GM12878 (cell line): ENCODE measurements around the gene PARD6A.

ENCODE experiments used
- CBX5 ChIP-seq: sonication (generic); IDR thresholded peaks from 2 replicates; pipeline ENCODE4 v1.6.1; 2016; ENCODE audit warnings: low read depth, moderate library complexity, mild to moderate bottlenecking, inconsistent platforms
- EGR1 ChIP-seq, 2 experiments: IDR thresholded peaks; 1 replicate in 1 of 2; 2 replicates in 1 of 2; pipeline ENCODE4 v1.6.1; 2011 to 2012; ENCODE audit warnings: low read depth in 2 of 2, low read length in 2 of 2, borderline replicate concordance in 1 of 2, mild to moderate bottlenecking in 1 of 2, moderate library complexity in 1 of 2
- ETV6 ChIP-seq, 2 experiments: fragments of 450-650 bp in 1 of 2; IDR thresholded peaks in 1 of 2; conservative IDR thresholded peaks in 1 of 2; 2 replicates each; pipeline ENCODE4 v1.6.1; 2014; ENCODE audit warnings: antibody characterized with exemption in 1 of 2, borderline replicate concordance in 1 of 2, low read depth in 1 of 2, mild to moderate bottlenecking in 1 of 2, moderate library complexity in 1 of 2
- HCFC1 ChIP-seq: fragments of 150-350 bp; IDR thresholded peaks from 2 replicates; pipeline ENCODE4 v1.6.1; 2014; ENCODE audit warnings: low read length
- POLR2A ChIP-seq: IDR thresholded peaks from 2 replicates; pipeline ENCODE4 v1.6.1; 2011; ENCODE audit warnings: low read depth, mild to moderate bottlenecking, low read length
- POLR2AphosphoS5 ChIP-seq: IDR thresholded peaks from 2 replicates; pipeline ENCODE4 v1.6.1; 2011; ENCODE audit warnings: mild to moderate bottlenecking, low read length, inconsistent platforms
- SREBF1 ChIP-seq: IDR thresholded peaks from 2 replicates; pipeline ENCODE4 v1.6.1; 2012; ENCODE audit warnings: mild to moderate bottlenecking, low read length
- SUPT20H ChIP-seq: IDR thresholded peaks from 2 replicates; pipeline ENCODE4 v1.6.1; 2011; ENCODE audit warnings: low read depth, mild to moderate bottlenecking, low read length, moderate library complexity, borderline replicate concordance; ENCODE audit not compliant: control insufficient read depth
- TAF1 ChIP-seq: IDR thresholded peaks from 2 replicates; pipeline ENCODE4 v1.6.1; 2011; ENCODE audit warnings: mild to moderate bottlenecking, low read depth, low read length, borderline replicate concordance
- YY1 ChIP-seq: IDR thresholded peaks from 2 replicates; pipeline ENCODE4 v1.6.1; 2011; ENCODE audit warnings: low read depth, mild to moderate bottlenecking, low read length
- TF ChIP-seq, protein P1 (sequence below), 3 experiments: IDR thresholded peaks in 2 of 3; conservative IDR thresholded peaks in 1 of 3; 2 replicates each; pipeline ENCODE4 v1.5.1; 2011; ENCODE audit warnings: low read depth in 3 of 3, low read length in 3 of 3, mild to moderate bottlenecking in 3 of 3, control low read depth in 2 of 3, moderate library complexity in 2 of 3, inconsistent platforms in 1 of 3, mixed read lengths in 1 of 3; ENCODE audit not compliant: control insufficient read depth in 2 of 3, insufficient read depth in 1 of 3; ENCODE audit errors: extremely low read depth in 1 of 3

DNA sequence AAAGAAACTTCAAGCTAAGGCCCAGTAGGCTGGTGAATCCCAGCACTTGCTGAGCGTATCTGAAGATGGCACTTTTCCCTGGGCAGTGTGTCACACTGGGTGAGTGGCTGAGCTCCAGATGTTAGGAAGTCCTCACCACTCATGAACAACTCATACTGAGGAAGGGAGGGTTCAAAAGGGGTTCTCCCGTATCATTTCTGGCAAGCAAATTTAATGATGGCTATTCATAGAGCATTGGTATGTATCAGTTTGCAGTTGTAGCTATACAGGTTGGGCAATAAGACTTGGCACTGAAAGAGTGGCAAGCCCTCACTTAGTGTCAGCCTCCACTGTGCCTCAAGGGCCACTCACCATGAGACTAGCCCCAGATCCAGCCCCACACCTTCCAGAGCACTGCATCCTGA, 47.6 kb downstream of the PARD6A start:
- TF ChIP-seq EGR1 (IDR thresholded peaks at IDR 0.05; ENCODE audit: borderline replicate concordance in 1 of 2, low read depth in 2 of 2, low read length in 2 of 2) (no peak), SUPT20H (no peak), POLR2AphosphoS5 (no peak), CBX5 (no peak), YY1 (no peak), HCFC1 (no peak), POLR2A (no peak), ETV6 (conservative IDR thresholded peaks at IDR 0.05 in 1 of 2, IDR thresholded peaks at IDR 0.05 in 1 of 2; ENCODE audit: borderline replicate concordance in 1 of 2, low read depth in 1 of 2) (no peak), SREBF1 (no peak), TAF1 (no peak)
- TF ChIP-seq, protein P1, sequence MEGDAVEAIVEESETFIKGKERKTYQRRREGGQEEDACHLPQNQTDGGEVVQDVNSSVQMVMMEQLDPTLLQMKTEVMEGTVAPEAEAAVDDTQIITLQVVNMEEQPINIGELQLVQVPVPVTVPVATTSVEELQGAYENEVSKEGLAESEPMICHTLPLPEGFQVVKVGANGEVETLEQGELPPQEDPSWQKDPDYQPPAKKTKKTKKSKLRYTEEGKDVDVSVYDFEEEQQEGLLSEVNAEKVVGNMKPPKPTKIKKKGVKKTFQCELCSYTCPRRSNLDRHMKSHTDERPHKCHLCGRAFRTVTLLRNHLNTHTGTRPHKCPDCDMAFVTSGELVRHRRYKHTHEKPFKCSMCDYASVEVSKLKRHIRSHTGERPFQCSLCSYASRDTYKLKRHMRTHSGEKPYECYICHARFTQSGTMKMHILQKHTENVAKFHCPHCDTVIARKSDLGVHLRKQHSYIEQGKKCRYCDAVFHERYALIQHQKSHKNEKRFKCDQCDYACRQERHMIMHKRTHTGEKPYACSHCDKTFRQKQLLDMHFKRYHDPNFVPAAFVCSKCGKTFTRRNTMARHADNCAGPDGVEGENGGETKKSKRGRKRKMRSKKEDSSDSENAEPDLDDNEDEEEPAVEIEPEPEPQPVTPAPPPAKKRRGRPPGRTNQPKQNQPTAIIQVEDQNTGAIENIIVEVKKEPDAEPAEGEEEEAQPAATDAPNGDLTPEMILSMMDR (IDR thresholded peaks at IDR 0.05 in 2 of 3, conservative IDR thresholded peaks at IDR 0.05 in 1 of 3; ENCODE audit: control insufficient read depth in 2 of 3, extremely low read depth in 1 of 3, insufficient read depth in 1 of 3, low read depth in 3 of 3, low read length in 3 of 3): no peak
